ENCODE data around the gene SCARB2.

Gene SCARB2

GRCh38 chr4:76141241-76141640, 72.4 kb downstream of the SCARB2 start:
- no peak for DNase-seq

GRCh38 chr4:76127754-76128153, 85.9 kb downstream of the SCARB2 start:
- no peak for DNase-seq

- DNase-seq, result no peak
Observed at GRCh38 chr4:76125816-76126215, 87.8 kb downstream of the SCARB2 start.

- DNase-seq, result no peak
Observed at GRCh38 chr4:76120199-76120598, 93.4 kb downstream of the SCARB2 start.

GRCh38 chr4:76117536-76117935, 96.1 kb downstream of the SCARB2 start:
- no peak for DNase-seq

GRCh38 chr4:76116821-76117220, 96.8 kb downstream of the SCARB2 start:
- no peak for DNase-seq
